ENCODE results near the gene HEATR5B.
"Not testable (repeated sequence)": the region's sequence is repeated elsewhere in the genome, so short reads cannot be mapped to it uniquely, and the experiment has no call there.

The HEATR5B gene

GRCh38 chr2:37061013-37061711 is 23.0 kb downstream of the HEATR5B start:
- DNase-seq, result no peak

DNA sequence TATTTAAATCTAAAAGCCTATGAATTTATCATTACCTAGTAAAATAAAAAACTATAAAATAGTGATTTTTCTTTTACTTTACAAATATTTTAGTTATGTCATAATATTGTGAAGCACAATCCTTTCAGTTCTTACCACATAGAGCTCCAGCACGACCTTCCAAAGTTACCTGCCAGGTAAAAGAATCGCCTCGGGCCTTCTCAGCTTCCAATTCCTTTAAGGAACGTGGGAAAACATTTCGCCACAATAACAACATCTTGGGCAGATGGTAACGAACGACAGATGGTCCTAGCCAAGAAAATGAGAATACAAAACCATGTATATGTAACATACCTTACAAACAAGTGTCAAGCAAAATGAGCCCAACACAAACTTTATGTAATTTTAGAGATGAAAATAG is 23.7 kb downstream of the HEATR5B start:
- DNase-seq, result no peak

- DNase-seq, result no peak
Measured at GRCh38 chr2:37059841-37060240, 24.3 kb downstream of the HEATR5B start.

DNA sequence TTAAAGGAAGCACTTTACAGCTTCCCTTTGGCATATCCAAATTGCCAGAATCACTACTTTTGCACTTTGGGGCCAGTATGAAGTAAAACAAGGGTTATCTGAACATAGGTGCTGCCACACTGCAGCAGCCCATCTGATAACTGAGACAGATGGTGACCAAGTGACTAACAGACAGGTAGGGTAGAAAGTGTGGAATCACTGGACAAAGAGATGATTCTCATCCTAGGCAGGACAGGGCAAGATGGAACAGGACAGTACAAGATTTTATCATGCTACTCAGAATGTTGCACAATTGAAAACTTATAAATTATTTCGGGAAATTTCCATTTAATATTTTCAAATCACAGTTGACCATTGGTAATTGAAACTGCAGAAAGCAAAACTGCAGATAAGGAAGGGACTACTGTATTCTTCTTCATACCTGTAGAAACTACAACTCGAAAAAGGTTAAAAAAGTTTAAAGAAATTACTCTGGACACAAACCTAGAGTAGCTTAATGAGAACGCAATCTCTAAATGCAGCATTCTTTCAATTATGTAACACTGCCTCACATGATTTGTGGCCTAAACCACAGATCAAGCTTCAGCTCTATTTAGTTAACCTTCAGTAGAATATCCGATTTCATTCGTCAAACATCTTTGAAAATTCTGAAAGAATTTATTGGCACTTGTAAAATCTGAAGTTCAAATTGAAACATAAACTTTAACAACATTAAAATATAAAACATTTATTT is 31.4 kb downstream of the HEATR5B start:
- DNase-seq, result no peak

DNA sequence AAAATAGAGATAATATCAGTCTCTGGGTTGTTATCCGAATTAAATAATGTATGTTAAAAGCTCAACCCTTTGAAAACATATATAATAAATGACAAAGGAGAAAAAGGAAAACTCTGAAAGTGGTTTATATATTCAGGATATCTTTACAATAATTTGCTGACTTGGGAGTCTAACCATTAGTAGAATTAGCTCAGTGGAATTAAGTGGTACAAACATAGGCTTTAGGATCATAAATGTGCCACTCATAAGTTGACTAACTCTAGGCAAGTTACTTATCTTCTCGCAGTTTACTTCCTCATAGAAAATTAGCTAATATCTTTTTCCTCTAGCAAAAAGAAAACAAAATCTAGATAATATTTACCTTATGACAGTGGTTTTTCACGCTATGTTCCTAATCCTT is 44.6 kb downstream of the HEATR5B start:
- no peak for DNase-seq

DNA sequence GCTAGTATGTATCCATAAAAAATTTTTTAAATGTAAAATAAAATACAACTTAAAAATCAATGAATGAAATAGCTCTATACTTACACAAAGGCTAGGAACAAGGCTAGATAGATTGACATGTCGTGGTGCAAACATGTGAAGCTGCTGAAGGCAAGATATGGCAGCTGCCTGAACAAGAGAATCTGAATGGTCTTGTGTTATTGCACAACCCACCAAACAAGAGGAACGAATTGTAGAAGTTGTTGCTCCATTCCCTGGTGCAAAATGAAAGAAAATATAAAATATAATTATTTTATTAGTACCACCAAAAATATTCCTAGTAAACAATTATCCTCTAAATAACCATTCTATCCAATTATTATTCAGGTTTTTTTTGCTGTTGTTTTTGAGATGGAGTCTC is 46.4 kb downstream of the HEATR5B start:
- DNase-seq, result no peak

DNA sequence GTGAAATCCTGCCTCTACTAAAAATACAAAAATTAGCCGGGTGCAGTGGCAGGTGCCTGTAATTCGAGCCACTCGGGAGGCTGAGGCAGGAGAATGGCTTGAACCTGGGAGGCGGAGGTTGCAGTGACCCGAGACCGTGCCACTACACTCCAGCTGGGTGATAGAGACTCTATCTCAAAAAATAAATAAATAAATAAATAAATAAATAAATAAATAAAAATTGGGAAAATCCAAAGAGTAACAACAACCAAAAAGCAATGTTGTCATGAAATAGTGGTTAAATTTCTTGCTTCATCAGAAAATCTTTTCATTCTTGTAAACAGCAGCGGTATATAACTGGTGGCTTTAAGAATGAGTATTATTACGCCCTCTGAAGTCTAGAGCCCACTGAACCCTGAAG is 54.4 kb downstream of the HEATR5B start:
- DNase-seq, result no peak

GRCh38 chr2:37026050-37026449 is 58.1 kb downstream of the HEATR5B start:
- DNase-seq, result peak; percentile 2

DNA sequence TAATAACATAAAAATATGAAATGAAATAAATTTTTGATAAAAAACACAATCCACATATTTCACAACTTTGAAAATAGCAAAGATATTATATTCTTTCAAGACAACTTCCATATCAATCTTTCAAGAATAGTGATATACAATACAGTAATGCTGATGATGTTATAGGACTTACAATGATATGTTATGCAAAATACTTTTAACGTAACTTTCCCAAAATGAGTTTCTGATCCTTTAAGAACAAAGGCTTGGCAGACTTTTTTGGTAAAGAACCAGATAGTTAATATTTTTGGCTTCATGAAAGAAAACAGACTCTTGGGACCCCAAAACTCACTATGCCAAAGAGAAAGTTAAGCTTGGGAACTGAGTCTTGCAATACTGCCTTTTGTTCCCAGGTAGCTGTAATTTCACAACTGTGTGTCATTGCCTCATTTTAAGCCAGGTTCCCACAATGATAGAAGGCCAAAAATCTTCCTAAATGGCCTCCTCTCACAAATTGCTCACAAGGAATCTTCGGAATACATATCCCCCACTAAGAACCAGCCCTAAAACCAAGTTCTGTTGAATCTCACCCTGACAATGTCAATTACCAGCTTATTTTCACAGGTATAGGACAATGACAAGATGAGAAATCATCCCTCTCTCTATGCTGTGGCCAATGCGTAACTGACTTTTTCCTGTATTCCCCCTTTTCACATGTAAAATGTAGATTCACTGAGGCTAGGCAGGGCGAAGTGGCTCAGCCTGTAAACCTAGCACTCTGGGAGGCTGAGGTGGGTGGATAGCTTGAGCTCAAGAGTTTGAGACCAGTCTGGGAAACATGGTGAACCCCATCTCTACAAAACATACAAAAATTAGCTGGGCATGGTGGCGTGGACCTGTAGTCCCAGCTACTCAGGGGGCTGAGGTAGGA is 63.0 kb downstream of the HEATR5B start:
- no peak for DNase-seq

DNA sequence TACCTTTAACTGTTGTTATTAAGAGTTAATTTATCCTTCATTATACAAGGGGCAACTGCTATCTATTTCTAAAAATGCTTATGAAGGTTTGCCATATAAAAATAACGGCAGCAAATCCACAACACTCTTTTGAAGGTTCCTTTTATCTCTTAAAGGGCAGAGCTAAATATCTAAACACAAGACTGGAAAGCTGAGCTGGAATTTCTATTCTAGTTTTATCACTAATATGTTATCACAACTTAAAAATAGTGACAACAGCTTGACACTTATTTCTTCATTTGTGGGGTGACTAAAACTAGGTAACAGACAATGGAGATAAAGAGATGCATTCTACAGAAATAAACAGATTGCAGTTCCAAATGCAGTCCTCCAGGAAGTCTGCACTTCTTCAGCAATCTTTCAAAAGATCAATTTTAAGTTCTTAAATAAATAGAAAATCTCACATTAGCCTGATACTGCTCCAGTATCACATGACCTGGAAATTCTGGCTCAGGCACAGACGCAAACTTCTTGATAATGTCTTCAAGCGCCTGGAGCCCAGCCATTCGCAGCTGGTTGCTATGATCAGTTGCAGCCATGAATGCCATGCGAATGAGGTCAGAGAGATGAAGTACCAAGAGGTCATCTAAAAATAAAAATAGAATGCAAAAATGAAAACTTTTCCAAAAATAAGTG is 63.8 kb downstream of the HEATR5B start:
- DNase-seq, result no peak

DNA sequence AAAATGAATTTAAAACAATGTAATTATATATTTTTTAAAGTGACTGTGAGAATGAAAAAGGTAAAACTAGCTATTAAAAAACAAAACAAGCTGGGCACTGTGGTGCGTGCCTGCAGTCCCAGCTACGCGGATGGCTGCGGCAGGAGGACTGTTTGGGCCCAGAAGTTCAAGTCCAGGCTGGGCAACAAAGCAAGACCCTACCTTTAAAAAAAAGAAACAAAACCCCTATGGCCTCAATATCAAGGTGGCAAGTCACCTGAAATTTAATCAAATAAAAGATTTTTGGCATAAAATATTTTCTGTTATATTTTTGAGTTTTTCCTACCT is 70.9 kb downstream of the HEATR5B start:
- no peak for DNase-seq

DNA sequence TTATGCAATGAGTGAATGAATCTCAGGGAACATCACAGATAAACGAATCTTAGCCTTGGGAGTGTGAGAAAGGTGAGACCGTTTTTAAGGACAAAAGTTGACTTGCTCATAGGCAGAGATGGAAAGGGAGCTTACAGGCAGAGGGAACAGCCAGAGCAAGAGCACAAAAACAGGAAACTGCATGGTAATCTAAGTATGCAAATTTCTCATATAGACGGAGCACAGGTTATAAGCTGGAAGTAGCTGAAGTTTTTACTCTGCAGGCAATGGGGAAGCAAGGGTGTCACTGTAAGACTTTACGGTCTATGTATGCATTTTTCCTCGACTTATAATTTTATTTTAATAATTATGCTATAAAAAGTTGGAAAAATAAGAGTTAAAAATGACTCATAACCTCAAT is 73.0 kb downstream of the HEATR5B start:
- DNase-seq, result no peak

DNA sequence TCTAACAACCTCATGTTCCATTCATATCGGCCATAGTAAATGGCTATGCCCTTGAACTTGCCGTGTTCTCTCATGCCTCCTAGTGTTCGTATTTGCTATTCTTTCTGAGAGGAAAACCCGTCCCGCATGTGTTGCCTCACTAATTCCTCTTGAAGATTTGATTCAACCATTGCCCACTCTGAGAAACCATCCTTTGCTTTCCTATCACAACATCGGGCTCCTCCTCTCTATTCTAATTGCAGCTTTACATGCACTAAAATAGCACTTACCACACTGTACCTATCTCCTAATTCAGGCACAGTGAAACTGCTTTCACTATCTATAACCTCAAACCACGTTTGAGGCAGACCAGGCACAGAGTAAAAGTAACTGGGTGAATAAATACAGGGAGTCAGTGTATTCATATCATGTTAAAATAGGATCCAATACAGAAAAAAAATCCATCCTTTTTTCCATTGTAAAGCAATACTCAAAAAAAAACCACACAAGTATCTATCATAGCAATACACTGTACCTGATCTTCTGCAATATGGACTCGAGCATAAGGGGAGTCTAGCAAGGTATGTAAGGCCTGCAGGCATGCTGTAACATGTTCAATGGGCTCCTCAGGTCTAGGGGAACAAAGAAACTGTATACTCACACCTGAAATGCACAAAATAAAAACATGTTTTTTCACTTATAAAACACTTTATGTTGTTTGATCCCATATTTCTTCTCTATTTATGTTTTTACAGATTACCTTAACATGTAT is 78.9 kb downstream of the HEATR5B start:
- DNase-seq, result peak; percentile 39

- no peak for DNase-seq
Measured at GRCh38 chr2:37000988-37001556, 83.1 kb downstream of the HEATR5B start.

DNA sequence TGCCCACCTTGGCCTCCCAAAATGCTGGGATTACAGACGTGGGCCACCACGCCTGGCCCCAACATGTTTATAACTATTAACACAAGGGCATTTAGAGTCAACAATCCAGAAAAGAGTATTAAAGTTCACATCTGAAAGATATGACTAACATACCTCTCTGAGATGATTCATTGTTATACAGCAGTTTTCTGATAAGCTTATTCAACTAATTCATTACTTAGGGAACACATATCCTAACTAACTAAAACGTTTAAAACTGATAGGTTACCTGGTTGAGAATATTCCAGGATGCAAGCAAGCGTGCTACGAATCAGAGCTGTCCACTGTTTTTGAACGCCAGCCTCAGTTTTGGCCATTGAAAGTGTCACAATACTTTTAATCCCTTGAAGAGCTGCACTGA is 83.9 kb downstream of the HEATR5B start:
- DNase-seq, result no peak

DNA sequence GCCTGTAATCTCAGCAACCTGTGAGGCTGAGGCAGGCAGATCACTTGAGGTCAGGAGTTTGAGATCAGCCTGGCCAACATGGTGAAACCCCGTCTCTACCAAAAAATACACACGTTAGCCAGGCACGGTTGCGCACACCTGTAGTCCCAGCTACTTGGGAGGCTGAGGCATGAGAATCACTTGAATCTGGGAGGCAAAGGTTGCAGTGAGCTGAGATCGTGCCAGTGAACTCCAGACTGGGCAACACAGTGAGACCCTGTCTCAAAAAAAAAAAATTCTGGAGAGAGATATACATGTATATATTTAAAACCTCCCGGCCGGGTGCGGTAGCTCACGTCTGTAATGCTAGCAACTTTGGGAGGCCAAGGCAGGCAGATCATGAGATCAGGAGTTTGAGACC is 84.8 kb downstream of the HEATR5B start:
- not testable (repeated sequence) for DNase-seq

GRCh38 chr2:36993841-36994620 is 90.1 kb downstream of the HEATR5B start:
- no peak for DNase-seq

- DNase-seq, result no peak
Measured at GRCh38 chr2:36988008-36988407, 96.2 kb downstream of the HEATR5B start.

DNA sequence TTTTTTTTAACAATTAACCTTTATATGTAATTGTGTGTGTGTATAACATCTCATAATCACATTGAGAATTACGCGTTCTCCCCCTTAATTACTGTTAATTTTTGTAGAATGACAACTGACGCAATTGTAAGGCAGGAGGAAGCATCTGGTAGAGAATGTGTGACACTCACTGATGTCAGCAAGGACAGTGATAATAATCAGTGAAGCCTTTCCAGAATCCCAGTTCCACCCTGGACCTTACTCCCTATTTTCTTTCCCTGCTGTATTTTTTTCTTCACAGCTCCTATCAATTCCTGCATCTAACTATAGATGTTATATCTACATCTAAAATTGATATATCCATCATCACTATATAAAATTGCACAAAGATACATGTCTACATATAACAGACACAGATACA is 101.7 kb downstream of the HEATR5B start:
- no peak for DNase-seq

DNA sequence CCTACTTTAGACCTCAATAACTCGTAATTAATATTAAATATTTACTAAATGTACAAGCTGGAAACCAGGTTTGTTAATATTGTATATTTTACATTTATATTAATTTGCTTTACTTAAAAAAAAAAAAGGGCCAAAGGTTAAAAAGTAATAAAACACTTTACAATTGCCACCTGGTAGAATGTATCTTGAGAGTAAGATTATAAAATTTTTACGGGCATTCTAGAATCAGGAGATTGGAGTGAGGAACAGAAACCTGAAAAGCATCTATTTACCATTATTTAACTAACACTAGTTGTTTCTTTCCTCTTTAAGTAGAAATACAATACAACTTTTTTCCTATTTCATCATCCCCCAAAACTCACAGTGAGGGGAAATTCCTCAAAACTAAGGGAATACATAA is 102.3 kb downstream of the HEATR5B start:
- no peak for DNase-seq

DNA sequence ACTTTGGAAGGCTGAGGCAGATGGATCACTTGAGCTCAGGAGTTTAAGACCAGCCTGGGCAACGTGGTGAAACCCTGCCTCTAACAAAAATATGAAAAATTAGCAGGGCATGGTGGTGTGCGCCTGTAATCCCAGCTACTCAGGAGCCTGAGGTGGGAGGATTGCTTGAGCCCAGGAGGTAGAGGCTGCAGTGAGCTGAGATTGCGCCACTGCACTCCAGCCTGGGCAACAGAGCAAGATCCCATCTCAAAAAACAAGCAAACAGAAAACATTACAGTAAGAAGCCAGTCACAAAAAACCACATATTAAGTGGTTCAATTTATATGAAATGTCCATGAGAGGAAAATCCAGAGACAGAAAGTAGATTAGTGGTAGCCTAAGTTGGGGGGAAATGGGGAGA is 105.2 kb downstream of the HEATR5B start:
- DNase-seq, result not testable (repeated sequence)
